ENCODE data around the gene ZNF81.
A peak's percentile ranks its signal among the peaks of the same experiment; 100 is the strongest.
"Not testable (repeated sequence)": the region's sequence is repeated elsewhere in the genome, so short reads cannot be mapped to it uniquely, and the experiment has no call there.

ZNF81 gene

DNA sequence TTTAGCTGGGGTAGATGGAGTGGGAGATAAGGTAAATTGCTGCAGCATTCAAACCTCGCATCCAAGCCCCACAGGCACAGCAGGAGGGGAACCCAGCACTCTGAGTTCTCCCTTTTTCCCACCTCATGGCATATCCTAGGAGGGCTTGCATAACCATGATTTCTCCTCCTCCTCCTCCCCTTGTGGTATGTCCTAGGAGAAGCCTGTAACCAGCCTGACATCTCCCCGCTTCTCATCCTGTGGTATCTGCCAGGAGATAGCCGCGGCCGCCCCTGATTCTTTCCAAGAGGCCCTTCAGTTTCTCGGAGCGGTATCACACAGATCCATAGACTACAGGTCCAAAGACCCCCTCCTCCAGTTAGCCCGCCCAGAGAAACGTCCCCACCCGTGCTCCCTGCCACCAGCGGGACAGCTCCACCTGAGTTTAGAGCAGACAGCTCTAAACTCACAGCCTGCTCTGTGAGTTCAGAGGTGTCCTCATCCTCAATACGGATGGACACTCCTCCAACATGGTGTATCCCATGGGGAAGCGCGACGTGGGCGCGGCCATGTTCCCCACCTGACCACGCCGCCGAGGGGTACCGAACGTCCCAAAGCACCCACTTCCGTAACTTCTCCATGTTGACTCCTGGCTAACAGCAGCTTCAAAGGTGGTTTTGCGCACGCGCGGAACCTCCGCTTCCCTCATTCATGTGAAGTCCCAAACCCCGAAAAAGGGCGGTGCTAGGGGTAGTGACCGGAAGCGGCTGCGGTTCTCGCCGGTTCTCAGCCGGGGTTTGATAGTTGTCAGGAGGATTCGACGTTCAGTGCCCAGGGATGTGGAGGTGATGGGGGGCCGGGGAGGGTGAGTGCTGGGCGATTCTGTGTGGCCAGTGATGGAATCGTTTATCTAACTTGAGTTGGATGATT lies at the start of gene ZNF81:
ZNF81 (plus strand) TSS at position 739 of the 909 bp plus-strand sequence. CDS start 9,366 bp downstream, outside the sequence.
- peak; percentile 91 for DNase-seq (ENCODE audit: low spot score)

DNA sequence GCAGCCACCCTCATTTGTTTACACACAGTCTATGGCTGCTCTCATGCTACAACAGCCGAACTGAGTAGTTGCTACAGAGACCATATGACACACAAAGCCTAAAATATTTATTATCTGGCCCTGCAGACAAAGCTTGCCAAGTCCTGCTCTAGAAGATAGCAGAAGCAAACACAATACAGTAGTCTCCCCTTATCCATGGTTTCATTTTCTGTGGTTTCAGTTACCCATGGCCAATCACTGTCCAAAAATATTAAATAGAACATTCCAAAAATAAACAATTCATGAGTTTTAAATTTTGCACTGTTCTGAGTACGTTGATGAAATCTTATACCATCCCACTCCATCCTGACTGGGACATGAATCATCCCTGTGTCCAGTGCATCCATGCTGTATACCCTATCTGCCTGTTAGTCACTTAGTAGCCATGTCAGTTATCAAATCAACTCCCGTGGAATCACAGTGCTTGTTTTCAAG lies 40.2 kb upstream of the ZNF81 start:
- DNase-seq (ENCODE audit: low spot score), result peak; percentile 20

DNA sequence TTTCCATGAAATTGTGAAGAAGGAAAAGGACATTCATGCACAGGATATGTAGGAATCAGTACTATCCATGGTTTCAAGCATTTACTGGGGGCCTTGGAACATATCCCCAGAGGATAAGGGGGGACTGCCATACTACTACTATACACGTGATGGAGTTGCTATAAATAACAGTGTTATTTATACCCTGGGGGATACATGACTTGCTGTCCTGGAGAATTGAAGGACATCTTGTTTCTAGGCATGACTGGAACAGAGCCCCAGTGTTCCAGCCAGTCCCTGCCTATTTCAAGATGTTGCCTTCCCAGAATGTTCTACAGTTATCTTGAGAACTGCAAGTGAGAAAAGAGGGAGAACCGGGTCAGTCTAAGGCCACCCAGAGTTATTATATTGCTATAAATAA lies 39.6 kb upstream of the ZNF81 start:
- DNase-seq (ENCODE audit: low spot score), result no peak

DNA sequence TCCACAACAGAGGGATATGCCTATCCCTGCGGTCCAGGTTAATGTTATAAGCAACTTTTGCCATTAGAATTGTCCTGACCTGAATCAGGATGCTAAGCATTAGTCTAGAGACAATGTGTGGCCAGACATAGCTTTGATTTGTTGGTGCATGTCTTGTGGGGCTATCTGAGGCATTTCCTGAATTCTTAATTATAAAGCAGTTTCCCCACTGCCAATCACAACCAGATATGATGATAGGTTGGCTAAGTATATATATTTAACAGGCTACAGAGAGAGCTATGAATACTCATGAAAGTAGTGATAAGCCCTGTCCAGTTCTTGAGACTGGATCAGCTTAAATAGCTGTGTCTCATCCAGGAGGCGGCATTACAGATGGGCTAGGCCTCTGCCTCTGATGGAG lies 37.8 kb upstream of the ZNF81 start:
- DNase-seq (ENCODE audit: low spot score), result no peak

DNA sequence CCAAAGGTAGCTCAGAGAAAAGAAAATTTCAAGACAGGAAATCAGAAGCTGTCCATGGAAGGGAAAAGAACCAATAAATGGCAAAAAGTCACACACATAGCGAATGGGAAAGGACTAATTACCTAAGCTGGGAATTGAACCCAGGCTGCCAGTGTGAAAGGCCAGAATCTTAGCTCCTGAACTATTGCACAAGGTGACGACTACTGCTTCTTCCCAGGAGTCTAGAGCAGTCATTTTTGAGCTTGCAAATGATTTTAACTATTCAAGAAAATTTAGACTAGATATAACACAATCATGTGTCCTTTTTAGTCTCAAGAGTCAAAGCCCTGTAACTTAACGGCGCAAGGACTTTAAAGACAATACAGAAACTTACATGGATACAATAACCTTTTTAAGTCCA lies 34.1 kb upstream of the ZNF81 start:
- DNase-seq (ENCODE audit: low spot score), result no peak

DNA sequence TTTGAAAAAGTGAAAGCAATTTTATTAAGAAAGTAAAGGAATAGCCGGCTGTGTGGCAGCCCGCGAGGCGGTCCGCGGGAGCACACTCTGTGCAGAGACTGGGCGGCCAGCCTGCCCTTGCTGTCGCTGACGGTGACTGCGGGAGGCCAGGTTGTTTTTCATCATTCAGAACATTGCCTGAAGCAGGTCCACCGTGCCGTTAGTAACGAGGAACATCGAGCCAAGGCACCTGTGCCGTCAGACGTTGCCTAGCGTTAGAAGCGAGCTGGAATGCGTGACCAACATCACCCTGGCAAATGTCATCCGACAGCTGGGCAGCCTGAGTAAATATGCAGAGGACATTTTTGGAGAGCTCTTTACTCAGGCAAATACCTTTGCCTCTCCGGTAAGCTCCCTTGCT lies 33.6 kb upstream of the ZNF81 start:
- DNase-seq (ENCODE audit: low spot score), result not testable (repeated sequence)

DNA sequence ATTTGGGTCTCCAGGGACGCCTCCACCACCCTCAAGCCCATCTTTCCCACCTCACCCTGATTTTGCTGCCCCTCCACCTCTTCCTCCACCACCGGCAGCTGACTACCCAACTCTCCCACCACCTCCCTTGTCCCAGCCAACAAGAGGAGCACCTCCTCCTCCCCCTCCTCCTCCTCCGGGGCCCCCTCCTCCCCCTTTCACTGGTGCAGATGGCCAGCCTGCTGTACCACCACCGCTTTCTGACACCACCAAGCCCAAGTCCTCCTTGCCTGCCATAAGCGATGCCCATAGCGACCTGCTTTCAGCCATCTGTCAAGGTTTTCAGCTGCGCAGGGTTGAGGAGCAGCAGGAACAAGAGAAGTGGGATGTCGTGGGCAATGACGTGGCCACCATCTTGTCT lies 32.4 kb upstream of the ZNF81 start:
- DNase-seq (ENCODE audit: low spot score), result no peak

DNA sequence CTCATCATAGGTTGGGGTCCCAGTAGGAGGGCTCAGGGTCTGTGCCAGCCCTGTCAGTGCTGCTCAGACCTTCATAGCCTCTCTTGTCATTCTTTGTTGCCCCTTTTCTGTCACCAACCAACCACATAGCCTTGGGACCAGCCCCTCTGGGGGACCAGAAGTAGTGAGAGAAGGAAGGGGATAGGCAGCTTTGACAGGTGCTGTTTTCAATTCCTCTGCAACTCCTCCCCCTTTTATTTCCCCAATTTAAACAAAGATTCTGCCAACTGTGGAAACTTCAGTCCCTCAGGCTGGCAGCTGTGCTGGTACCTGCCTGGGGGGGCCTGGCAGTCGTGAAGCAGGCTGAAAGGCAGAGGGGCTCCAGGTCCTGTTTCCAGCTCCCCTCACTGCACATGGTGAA lies 30.9 kb upstream of the ZNF81 start:
- not testable (repeated sequence) for DNase-seq (ENCODE audit: low spot score)

DNA sequence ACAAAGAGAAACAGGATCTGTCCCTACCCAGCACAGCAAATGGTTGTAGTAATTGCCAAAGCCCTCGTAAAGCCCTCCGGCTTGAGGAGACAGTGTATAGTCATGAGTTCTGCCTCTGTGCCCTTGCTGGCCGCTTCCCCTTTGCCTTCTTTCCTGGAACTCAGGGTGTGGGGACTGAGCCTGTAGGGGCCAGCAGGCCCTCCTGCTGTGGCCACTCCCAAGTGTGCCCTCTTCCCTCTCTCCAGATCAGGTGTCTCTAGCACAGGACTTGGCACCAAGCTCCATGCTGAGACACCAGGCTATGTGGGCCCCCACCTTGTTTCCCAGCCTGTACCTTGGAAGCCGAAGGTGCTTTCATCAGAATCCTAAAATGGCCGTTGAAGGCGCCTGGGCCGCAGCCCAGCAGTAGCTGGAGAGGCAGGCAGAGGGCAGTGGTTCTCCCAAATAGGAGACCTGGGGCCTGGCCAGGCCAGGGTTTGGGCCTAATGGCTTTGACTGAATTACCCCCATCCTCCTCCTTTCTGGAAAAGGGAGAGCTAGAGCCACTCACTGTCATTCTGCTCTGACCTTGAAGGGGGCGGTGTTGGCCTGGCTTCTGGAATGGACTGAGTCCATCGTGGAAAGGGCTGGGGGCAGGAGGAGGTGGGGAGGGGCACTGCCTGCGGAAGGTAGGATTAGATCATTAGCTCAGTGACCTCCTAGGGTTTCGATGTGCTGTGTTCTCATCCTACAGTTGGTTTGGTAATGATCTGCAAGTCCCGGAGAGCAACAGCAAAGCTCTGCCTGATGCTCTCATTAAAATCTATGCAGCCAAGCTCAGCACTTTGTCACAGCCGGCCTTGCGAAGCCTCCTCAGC lies 30.1 kb upstream of the ZNF81 start:
- not testable (repeated sequence) for DNase-seq (ENCODE audit: low spot score)

DNA sequence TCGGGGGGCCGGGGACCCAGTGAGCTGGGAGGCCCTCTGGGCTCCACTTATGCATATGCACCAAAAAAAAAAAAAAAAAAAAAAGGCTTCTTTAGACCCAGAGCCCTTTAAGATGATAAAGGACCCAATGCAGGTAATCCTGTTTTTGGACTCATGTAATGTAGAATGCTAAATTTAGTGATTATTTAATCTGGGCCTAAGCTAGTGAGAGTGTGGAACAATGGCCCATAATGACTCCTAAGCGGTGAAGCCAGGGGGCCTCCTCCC lies 29.5 kb upstream of the ZNF81 start:
- not testable (repeated sequence) for DNase-seq (ENCODE audit: low spot score)

DNA sequence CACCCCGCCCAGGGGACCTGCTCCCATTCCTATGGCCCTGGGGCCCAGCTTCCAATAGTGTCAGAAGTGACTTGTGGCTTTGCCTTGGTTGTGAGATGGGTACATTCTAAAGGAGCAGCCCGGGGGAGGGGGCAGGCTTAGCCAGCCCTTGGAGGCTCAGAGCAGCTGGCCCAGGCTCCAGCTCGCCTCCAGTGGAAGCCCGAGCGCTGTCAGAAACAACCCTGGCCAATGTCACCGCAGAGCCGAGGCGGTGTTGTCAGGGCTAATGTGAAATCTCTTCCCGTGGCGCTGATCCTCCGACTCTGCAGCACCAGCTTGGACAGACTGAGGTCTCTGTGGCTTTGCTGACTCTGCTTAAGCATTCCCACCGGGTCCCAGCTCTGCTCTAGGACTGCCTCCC lies 29.2 kb upstream of the ZNF81 start:
- no peak for DNase-seq (ENCODE audit: low spot score)

DNA sequence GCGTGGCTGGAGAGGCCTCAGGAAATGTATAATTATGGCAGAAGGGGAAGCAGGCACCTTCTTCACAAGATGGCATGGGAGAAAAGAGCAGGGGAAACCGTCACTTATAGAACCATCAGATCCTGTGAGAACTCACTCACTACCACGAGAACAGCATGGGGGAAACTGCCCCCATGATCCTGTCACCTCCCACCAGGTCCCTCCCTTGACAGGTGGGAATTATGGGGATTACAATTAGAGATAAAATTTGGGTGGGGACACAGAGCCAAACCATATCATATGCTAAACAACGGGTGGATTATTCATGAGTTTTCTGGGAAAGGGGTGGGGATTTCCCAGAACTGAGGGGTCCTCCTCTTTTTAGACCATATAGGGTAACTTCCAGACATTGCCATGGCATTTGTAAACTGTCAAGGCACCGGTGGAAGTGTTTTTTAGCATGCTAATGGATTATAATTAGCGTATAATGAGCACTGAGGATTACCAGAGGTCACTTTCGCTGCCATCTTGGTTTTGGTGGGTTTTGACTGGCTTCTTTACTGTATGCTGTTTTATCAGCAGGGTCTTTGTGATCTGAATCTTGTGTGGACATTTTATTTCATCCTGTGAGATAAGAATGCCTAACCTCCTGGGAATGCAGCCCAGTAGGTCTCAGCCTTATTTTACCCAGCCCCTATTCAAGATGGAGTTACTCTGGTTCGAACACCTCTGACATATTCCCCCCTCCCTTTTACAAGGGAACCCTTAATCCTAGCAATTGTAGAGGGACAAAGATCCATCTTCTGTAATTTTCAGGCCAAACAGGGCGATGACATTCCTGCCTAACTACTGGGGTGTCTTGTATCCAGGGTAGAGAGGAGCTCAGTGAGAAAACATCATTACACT lies 27.6 kb upstream of the ZNF81 start:
- DNase-seq (ENCODE audit: low spot score), result no peak

DNA sequence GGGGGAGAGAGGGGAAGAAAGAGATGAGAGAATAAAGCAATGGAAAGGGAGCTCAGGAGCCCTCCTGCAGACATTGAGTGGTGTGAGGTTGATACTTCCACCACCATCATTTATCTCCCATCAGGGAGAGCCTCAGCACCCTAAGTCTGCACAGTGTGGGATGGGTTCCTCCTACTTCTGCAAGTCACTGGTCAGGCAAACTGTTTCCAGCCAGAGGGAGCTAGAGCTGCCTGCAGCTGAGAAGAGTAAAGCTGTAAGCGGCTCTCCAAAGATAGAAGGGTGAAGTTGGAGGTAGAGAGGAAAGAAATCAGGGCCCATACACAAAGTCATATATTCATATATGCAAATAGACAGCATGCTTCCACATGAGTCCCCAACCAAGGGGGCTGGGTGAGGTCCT lies 21.9 kb upstream of the ZNF81 start:
- no peak for DNase-seq (ENCODE audit: low spot score)

DNA sequence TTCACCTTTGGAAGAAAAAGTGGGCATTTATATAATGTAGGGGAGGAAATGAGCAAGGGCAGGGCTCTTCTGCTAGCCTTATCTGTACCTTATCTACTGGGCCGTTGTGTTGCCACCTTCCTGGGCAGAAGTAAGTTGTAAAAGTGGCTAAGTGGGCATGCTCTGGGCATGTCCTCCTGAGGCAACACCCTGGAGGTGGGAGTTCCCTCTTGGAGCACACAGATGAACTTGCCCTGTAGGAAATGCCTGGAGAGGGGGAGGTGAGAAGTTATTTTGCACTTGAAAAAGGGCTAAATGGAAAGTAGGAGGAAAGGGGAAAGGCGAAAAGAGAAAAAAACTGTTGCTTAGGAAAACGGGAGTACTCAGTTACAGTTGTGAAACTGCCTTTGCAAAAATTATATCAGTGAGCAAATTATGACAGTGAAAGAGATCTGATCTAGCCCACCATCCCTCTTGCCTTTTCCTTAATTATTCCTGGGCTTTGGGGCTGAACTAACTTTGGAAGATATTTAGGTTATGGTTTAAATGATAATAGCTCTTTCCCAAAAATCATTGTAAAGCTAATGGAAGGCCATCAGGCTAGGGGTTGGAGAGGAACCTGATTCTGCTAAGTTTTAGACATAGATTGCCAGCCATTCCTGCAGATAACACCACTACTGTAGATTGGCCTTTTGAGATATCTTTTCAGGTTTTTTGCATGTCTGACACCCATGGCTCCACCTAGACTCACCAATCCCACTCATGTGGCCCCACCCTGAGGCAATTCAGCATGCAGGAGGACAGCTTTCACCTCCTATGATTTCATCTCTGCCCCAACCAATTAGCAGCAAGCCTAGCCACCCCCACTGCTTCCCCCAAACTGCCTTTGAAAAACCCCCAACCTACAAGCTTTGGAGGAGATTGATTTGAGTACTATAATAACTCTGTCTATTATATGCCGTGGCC lies 20.5 kb upstream of the ZNF81 start:
- peak; percentile 22 for DNase-seq (ENCODE audit: low spot score)

DNA sequence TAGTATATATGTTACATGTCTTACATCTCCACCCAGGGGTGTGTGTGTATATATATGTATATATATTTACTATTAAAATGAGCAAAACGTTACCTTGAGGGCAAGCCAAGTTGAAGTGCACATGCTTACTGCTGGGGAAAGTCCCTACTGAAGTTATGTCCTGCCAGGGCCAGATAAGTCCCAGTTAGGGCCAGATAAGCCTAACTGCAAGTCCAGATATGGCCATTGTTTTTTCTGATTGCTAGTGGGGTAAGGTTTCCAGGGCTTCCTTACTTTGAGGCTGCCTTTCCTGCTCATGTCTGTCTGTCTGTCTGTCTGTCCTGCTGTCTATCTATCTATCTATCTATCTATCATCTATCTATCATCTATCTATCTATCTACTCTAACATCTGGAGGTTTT lies 19.3 kb upstream of the ZNF81 start:
- DNase-seq (ENCODE audit: low spot score), result no peak

DNA sequence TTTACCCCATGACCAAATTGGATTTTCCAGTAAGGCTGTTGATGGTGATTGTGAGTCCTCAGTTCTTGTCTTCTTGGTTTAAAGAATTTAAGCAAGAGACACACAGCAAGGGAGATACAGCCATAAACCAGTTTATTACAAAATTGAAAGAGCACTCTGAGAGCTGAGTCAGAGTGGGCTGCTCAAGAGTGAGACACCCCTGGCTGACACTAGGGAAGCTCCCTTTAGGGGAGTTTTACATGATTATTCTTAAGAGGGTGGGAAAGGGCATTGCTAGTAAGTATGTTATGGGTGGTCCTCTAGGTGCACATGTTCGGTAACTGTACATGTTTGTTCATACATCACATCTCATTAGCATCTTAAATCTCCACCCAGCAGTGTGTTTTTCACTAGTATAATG lies 18.8 kb upstream of the ZNF81 start:
- no peak for DNase-seq (ENCODE audit: low spot score)

DNA sequence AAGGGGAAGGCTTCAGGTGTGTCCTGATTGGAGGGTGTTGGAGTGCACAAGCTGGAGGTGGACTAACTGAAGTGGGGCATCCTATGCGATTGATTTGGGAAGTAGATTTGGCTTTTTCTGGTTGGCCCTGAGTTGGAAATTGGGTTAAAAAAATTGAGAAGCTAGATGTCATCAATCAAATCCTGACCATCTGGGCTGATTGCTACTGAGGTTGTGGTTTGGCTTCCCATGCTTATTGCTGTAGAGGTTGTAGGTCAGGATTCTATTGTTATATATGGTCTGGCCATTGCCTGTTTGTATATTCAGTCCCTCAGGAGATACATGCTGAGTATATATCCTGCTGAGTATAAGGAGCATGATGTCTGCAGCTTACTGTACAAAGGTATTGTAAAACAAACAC lies 7.7 kb upstream of the ZNF81 start:
- no peak for DNase-seq (ENCODE audit: low spot score)

DNA sequence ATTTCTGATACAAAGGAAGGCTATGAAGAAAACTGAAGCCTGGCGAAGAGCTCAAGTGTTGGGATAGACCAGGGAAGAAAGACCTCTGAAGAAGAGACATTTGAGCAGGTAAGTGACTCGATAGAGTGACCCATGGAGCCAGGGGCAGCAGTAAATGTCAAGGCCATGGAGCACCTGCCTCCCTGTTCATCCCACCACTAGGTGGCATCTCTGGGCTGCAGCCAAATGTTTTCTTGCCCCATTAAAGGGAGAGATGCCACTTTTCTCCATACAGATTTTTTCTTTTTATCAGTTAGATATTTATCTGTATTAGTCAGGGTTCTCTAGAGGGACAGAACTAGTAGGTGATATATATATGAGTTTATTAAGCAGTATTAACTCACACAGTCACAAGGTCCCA lies 4.9 kb upstream of the ZNF81 start:
- DNase-seq (ENCODE audit: low spot score), result peak; percentile 32

DNA sequence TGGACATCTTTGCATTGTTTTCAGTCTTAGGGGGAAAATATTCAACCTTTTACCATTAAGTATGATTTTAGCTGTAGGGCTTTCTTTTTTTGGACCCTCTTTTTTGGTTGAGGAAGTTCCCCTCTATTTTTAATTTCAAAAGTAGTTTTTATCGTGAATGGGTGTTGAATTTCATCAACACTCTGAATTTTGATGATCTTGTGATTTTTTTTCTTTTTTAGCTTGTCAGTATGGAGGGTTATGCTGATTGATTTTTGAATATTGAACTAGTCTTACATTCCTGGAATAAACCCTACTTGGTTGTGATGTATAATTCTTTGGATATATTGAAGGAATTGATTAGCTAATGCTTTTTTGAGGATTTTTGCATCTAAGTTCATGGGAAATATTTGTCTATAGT lies 1.7 kb downstream of the ZNF81 start:
- DNase-seq (ENCODE audit: low spot score), result no peak

DNA sequence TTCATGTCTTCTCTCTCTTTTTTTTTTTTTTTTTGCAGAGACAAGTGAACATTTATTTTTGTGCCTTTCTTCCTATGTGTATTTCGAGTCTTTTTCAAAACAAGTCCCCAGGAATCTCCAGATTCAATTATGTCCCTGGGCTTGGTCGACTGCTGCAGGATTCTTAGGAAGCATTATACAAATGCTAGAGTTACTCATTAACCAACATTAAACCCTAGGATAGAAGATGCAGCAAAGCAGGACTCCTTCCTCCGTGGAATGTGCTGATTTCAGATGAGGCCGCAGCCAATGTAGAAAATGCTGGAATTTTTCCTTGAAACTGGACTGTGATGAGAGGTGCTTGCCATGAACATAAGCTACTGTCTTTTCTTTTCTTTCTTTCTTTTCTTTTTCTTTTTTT lies 3.4 kb downstream of the ZNF81 start:
- no peak for DNase-seq (ENCODE audit: low spot score)

DNA sequence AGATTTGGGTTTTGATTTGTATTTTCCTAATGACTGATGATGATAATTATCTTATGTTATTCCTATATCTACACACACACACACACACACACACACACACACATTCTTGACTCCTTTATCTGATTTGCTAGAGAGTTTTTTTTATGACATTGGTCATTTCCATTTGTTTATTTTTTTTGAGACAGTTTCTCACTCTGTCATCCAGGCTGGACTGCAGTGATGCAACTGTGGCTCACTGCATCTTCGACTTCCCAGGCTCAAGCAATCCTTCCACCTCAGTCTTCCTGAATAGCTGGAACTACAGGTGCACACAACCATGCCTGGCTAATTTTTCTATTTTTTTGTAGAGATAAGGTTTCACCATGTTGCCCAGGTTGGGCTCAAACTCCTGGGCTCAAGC lies 6.7 kb downstream of the ZNF81 start:
- DNase-seq (ENCODE audit: low spot score), result no peak
